Ascending aorta (tissue), 2 donors: ENCODE measurements around the gene KIR2DL1. TPM values are rescaled to one million over a fixed set of nuclear protein-coding genes. Genes with fewer than 3 reads are reported as not detected.
"Not testable (repeated sequence)": the region's sequence is repeated elsewhere in the genome, so short reads cannot be mapped to it uniquely, and the experiment has no call there.

ENCODE experiments used
- DNase-seq, 2 donors: peaks; one replicate each; pipeline ENCODE4 v3.0.0-alpha.2; 2019; ENCODE audit warnings: low spot score in 2 of 2
- H3K27ac ChIP-seq, 2 donors: fragments of 200-600 bp; sonication (generic); one replicate each; pipeline ENCODE4 v1.5.1; 2016 to 2017; ENCODE audit warnings: mild to moderate bottlenecking in 1 of 2
- H3K27me3 ChIP-seq: fragments of 200-600 bp; sonication (generic); one replicate; pipeline ENCODE4 v1.5.1; 2017
- H3K36me3 ChIP-seq, 2 donors: fragments of 200-600 bp; sonication (generic); one replicate each; pipeline ENCODE4 v1.5.1; 2016
- H3K4me1 ChIP-seq, 2 donors: fragments of 200-600 bp; sonication (generic); one replicate each; pipeline ENCODE4 v1.5.1; 2016 to 2017; ENCODE audit warnings: mild to moderate bottlenecking in 1 of 2
- H3K4me3 ChIP-seq, 2 donors: fragments of 200-600 bp; sonication (generic); one replicate each; pipeline ENCODE4 v1.5.1; 2016 to 2017; ENCODE audit warnings: mild to moderate bottlenecking in 1 of 2
- H3K9me3 ChIP-seq, 2 donors: fragments of 200-600 bp; sonication (generic); one replicate each; pipeline ENCODE4 v1.5.1; 2016
- CTCF ChIP-seq, 3 experiments: fragments of 200-600 bp in 2 of 3; fragments of 450-650 bp in 1 of 3; sonication (generic) in 2 of 3; IDR thresholded peaks; one replicate each; pipeline ENCODE4 v1.5.1; 2016 to 2019; ENCODE audit warnings: antibody characterized with exemption in 3 of 3, mild to moderate bottlenecking in 1 of 3, moderate library complexity in 1 of 3
- intact Hi-C: fragments of 100-400 bp; cut with DNase I; formaldehyde crosslinking; loops from one replicate; pipeline ENCODE4 v1.15.1; 2023
- total RNA-seq: library from RNA; depleted of rRNA; stranded (reverse); fragments of >200 nt; gene quantifications from one replicate; pipeline ENCODE4 v1.1.0, GENCODE V29; 2016

The KIR2DL1 gene
- not detected for total RNA-seq

GRCh38 chr19:54769646-54770045 is at the start of gene KIR2DL1:
TSS of gene KIR2DL1 (plus strand) at chr19:54769793. CDS start at chr19:54769851, 58 bp downstream.
- not testable (repeated sequence) for H3K36me3 ChIP-seq, H3K4me3 ChIP-seq, H3K27me3 ChIP-seq, H3K9me3 ChIP-seq, H3K4me1 ChIP-seq, H3K27ac ChIP-seq
- intact Hi-C loops = loop anchor here (5.0 kb wide), 1 partner anchor 78 kb away; no protein-coding TSS in a partner anchor
- peak in 1 of 2 donors; percentile 31 for DNase-seq

- Histone ChIP-seq H3K27ac (no peak within 1 kb of the TSS), H3K27me3 (no peaks in the 10 kb centered on the region), H3K4me3 (no peak within 1 kb of the TSS), H3K4me1 (no peaks in the 10 kb centered on the region), H3K36me3 (no peaks in the 10 kb centered on the region), H3K9me3 (peaks cover 3 to 15% of the 10 kb centered on the region in 2 donors)
- intact Hi-C loops = no loop called here
- TF ChIP-seq CTCF (IDR thresholded peaks at IDR 0.05) = no peak
- no peak for DNase-seq
Measured at GRCh38 chr19:54724142-54724541, 45.5 kb upstream of the KIR2DL1 start, which contains the start of gene KIR3DL3. TSS of gene KIR3DL3 (plus strand) at chr19:54724442. CDS start at chr19:54724497, 55 bp downstream.

GRCh38 chr19:54724644-54725043 is 44.9 kb upstream of the KIR2DL1 start:
- H3K9me3 ChIP-seq = peaks cover 3 to 15% of the 10 kb centered on the region in 2 donors
- H3K4me1 ChIP-seq = no peaks in the 10 kb centered on the region
- TF ChIP-seq CTCF (IDR thresholded peaks at IDR 0.05) = no peak
- no peak for DNase-seq
- H3K27ac ChIP-seq = no peak overlapping the region
- no peak overlapping the region for H3K4me3 ChIP-seq
- intact Hi-C loops = no loop called here
- no peaks in the 10 kb centered on the region for H3K36me3 ChIP-seq
- H3K27me3 ChIP-seq = no peaks in the 10 kb centered on the region

- intact Hi-C loops = no loop called here
- Histone ChIP-seq H3K36me3 (no peaks in the 10 kb centered on the region), H3K9me3 (peaks cover 0 to 15% of the 10 kb centered on the region in 2 donors), H3K27me3 (no peaks in the 10 kb centered on the region), H3K27ac (no peak overlapping the region), H3K4me3 (no peak overlapping the region), H3K4me1 (no peaks in the 10 kb centered on the region)
- TF ChIP-seq CTCF (IDR thresholded peaks at IDR 0.05) = no peak
- no peak for DNase-seq
Measured at GRCh38 chr19:54725321-54725720, 44.3 kb upstream of the KIR2DL1 start.

- Histone ChIP-seq H3K27me3 (no peaks in the 10 kb centered on the region), H3K4me1 (no peaks in the 10 kb centered on the region), H3K9me3 (no peaks in the 10 kb centered on the region), H3K4me3 (no peak overlapping the region), H3K36me3 (no peaks in the 10 kb centered on the region), H3K27ac (no peak overlapping the region)
- no peak for TF ChIP-seq CTCF (IDR thresholded peaks at IDR 0.05)
- no peak for DNase-seq
- intact Hi-C loops = no loop called here
Measured at GRCh38 chr19:54727562-54727961, 42.0 kb upstream of the KIR2DL1 start.

GRCh38 chr19:54728167-54728566 is 41.4 kb upstream of the KIR2DL1 start:
- TF ChIP-seq CTCF (IDR thresholded peaks at IDR 0.05) = no peak
- intact Hi-C loops = no loop called here
- no peak for DNase-seq
- H3K36me3 ChIP-seq = no peaks in the 10 kb centered on the region
- no peaks in the 10 kb centered on the region for H3K27me3 ChIP-seq
- no peaks in the 10 kb centered on the region for H3K4me1 ChIP-seq
- H3K9me3 ChIP-seq = no peaks in the 10 kb centered on the region
- H3K4me3 ChIP-seq = no peak overlapping the region
- H3K27ac ChIP-seq = no peak overlapping the region
